ENCODE data around the gene DDN. TPM values are rescaled to one million over a fixed set of nuclear protein-coding genes. Genes with fewer than 3 reads are reported as not detected.

Gene DDN
- total and polyA plus RNA-seq, 10 of the 15 experiments (the other 5 are each of a cell fraction or from before 2014, with no cell fraction given) = 0.10 to 13.4 (median 3.7) TPM

DNA sequence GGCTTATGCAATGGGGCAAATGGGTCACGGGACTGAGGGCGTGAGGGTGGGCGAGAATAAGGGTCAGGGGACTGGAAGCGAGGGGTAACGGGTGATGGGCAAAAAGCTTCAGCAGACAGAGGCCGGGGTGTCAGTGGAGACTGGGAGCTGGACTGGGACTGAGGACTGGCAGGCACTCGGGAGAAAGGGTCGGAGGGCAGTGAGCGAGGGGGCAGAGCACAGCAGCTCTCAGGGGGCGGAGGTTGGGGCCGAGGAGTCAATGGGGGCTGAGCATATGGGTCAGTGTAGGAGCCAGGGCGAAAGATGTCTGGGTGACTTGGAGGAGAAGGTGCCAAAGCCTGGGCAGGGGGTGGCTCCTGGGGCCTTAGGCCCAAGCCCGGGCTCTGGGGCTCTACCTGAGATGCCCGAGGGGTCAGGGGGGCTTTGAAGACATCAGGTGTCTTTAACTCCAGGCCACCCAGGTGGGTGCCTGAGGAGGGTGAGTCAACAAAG, 41.2 kb upstream of the DDN start:
- BruUV-seq (replicated peaks) = no TSS peak
- SMC1A ChIA-PET (ENCODE audit: uncharacterized antibody, unreplicated experiment) = no interaction called here

More for the DNA sequence above, 41.2 kb upstream of the DDN start:
- TF ChIP-seq, protein P1, sequence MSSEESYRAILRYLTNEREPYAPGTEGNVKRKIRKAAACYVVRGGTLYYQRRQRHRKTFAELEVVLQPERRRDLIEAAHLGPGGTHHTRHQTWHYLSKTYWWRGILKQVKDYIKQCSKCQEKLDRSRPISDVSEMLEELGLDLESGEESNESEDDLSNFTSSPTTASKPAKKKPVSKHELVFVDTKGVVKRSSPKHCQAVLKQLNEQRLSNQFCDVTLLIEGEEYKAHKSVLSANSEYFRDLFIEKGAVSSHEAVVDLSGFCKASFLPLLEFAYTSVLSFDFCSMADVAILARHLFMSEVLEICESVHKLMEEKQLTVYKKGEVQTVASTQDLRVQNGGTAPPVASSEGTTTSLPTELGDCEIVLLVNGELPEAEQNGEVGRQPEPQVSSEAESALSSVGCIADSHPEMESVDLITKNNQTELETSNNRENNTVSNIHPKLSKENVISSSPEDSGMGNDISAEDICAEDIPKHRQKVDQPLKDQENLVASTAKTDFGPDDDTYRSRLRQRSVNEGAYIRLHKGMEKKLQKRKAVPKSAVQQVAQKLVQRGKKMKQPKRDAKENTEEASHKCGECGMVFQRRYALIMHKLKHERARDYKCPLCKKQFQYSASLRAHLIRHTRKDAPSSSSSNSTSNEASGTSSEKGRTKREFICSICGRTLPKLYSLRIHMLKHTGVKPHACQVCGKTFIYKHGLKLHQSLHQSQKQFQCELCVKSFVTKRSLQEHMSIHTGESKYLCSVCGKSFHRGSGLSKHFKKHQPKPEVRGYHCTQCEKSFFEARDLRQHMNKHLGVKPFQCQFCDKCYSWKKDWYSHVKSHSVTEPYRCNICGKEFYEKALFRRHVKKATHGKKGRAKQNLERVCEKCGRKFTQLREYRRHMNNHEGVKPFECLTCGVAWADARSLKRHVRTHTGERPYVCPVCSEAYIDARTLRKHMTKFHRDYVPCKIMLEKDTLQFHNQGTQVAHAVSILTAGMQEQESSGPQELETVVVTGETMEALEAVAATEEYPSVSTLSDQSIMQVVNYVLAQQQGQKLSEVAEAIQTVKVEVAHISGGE (CRISPR knock-in tag; IDR thresholded peaks at IDR 0.05) = no peak
- no peak for TF ChIP-seq NFYA (IDR thresholded peaks at IDR 0.05; ENCODE audit: borderline replicate concordance, low read depth, low read length)
- TF ChIP-seq SMAD5 (IDR thresholded peaks at IDR 0.05; ENCODE audit: low read depth) = no peak
- no peak for TF ChIP-seq SUZ12 (IDR thresholded peaks at IDR 0.05; ENCODE audit: unreplicated experiment)
- TF ChIP-seq POLR2AphosphoS2 (IDR thresholded peaks at IDR 0.05; ENCODE audit: low read depth, low read length) = no peak
- no peak for TF ChIP-seq RAD51 (IDR thresholded peaks at IDR 0.05)
- no peak for TF ChIP-seq NR2C1 (IDR thresholded peaks at IDR 0.05)
- TF ChIP-seq, protein P2, sequence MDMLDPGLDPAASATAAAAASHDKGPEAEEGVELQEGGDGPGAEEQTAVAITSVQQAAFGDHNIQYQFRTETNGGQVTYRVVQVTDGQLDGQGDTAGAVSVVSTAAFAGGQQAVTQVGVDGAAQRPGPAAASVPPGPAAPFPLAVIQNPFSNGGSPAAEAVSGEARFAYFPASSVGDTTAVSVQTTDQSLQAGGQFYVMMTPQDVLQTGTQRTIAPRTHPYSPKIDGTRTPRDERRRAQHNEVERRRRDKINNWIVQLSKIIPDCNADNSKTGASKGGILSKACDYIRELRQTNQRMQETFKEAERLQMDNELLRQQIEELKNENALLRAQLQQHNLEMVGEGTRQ (IDR thresholded peaks at IDR 0.05; ENCODE audit: borderline replicate concordance, low read depth, low read length) = no peak
- no peak for TF ChIP-seq JUNB (IDR thresholded peaks at IDR 0.05)
- no peak for TF ChIP-seq DPF2 (IDR thresholded peaks at IDR 0.05)
- Histone ChIP-seq H3K27me3 (replicated peaks in 1 of 2; ENCODE audit: control insufficient read depth in 2 of 2, insufficient read depth in 2 of 2, low read length in 1 of 2) (no peaks in the 10 kb centered on the region), H3K4me2 (ENCODE audit: control insufficient read depth, insufficient read depth) (no peak overlapping the region), H3K79me2 (ENCODE audit: control insufficient read depth, insufficient read depth, low read length) (no peaks in the 10 kb centered on the region), H3K9ac (ENCODE audit: control insufficient read depth, insufficient read depth, low read length) (no peak overlapping the region), H2AFZ (ENCODE audit: control insufficient read depth, low read depth, low read length) (no peak overlapping the region), H3K9me3 (replicated peaks; ENCODE audit: control insufficient read depth, insufficient read depth, low read length) (no peaks in the 10 kb centered on the region), H3K4me3 (no peak overlapping the region), H3K36me3 (ENCODE audit: control insufficient read depth in 2 of 2, insufficient read depth in 2 of 2, low read length in 1 of 2) (peaks cover 35 to 68% of the 10 kb centered on the region in 2 experiments), H3K27ac (ENCODE audit: control insufficient read depth, insufficient read depth) (no peak overlapping the region), H4K20me1 (ENCODE audit: control insufficient read depth, insufficient read depth) (no peaks in the 10 kb centered on the region), H3K4me1 (ENCODE audit: control insufficient read depth, insufficient read depth, low read length) (no peaks in the 10 kb centered on the region)
- ChIA-PET RAD21 (ENCODE audit: unreplicated experiment) (no interaction called here), POLR2A (interaction anchor here (0.5 to 1.5 kb wide), 2 partner anchors 11 to 188 kb away, joined by 3 to 4 read pairs; partner anchors contain the start of gene DDX23), CTCF (interaction anchor here (1.2 kb wide), 1 partner anchor 52 kb away, joined by 3 read pairs; no protein-coding TSS in a partner anchor)
- FAIRE-seq (no peak), DNase-seq (ENCODE audit: low read depth, low spot score) (no peak), ATAC-seq (no peak)
- in situ Hi-C loops (cut with MboI) = no loop called here
- WGBS (ENCODE audit: insufficient coverage, insufficient replicate concordance, low lambda C conversion rate, missing lambda C conversion rate) = 94% methylated on average over 14 of the region's 14 CpGs
- intact Hi-C loops (cut with micrococcal nuclease; ENCODE audit: unreplicated experiment) = no loop called here

All from GM12878 (cell line).